GM21576 (cell line): Measurements from ENCODE around the gene STEAP1B.
"Not testable (repeated sequence)": the region's sequence is repeated elsewhere in the genome, so short reads cannot be mapped to it uniquely, and the experiment has no call there.

Experiments
- ATAC-seq: cut with Tn5 transposase; IDR thresholded peaks from one replicate; pipeline ENCODE4 v1.9.1; 2021; ENCODE audit warnings: mild to moderate bottlenecking, moderate library complexity; ENCODE audit not compliant: unreplicated experiment

STEAP1B gene

GRCh38 chr7:22499888-22500689 is at the start of gene STEAP1B:
Gene STEAP1B (minus strand): TSS chr7:22500188. CDS start chr7:22494855, 5,333 bp downstream.
- ATAC-seq = peak; percentile 93

GRCh38 chr7:22549051-22549450 is 49.1 kb upstream of the STEAP1B start:
- ATAC-seq = no peak

DNA sequence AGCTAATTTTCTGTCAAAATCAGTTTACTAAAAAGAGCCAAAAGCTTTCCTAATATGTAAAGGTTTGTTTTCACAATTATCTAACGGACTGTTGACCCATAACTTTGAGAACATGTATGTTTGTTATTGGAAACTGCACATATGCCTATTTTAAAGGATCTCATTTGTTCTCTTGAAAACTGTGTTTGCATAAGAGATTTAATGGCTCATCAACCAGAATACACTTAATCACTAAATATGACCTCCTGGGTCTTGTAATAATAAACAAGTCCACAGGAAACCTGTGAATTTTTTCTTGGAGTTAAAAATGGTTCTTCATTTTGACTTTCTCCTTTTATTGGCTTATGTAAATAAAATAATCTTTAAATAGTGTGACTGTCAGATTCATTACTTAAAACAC is 48.3 kb upstream of the STEAP1B start:
- ATAC-seq = no peak

DNA sequence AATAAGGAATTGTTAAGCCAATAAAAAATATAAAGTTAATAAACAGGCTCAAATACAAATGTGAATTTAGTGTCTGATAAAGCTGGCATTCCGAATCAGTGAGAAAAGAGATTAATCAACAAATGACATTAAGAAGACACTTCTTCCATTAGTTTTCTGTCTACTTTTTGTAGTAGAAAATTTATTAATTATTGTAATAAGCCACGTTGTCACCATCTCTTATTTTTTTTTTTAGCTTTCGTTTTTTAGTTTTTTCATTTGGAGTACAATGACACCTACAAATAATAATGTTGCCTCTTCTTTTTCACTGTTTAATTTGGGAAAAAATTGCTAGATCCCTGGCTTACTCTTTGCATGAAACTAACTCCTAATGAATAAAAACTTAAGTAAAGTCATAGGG is 46.8 kb upstream of the STEAP1B start:
- ATAC-seq = no peak

GRCh38 chr7:22545529-22545928 is 45.5 kb upstream of the STEAP1B start:
- no peak for ATAC-seq

DNA sequence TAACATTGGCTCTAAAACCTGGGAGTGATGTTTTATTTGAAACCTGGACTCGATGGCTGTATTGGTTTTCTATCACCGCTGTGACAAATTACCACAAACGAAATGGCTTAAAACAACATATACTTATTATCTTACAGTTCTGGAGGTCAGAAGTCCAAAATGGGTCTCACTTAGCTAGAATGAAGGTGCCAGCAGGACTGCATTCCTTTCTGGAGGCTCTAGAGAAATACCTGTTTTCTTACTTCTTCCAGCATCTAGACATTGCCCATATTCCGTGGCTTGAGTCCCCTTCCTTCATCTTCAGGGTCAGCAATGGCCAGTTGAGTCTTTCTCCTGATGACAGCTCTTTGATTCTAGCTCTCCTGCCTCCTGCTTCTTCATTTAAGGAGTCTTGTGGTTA is 44.3 kb upstream of the STEAP1B start:
- ATAC-seq = no peak

- no peak for ATAC-seq
Measured at GRCh38 chr7:22543169-22543568, 43.2 kb upstream of the STEAP1B start.

GRCh38 chr7:22542669-22543068 is 42.7 kb upstream of the STEAP1B start:
- no peak for ATAC-seq

GRCh38 chr7:22542254-22542653 is 42.3 kb upstream of the STEAP1B start:
- ATAC-seq = no peak

- ATAC-seq = no peak
Measured at GRCh38 chr7:22541789-22542188, 41.8 kb upstream of the STEAP1B start.

DNA sequence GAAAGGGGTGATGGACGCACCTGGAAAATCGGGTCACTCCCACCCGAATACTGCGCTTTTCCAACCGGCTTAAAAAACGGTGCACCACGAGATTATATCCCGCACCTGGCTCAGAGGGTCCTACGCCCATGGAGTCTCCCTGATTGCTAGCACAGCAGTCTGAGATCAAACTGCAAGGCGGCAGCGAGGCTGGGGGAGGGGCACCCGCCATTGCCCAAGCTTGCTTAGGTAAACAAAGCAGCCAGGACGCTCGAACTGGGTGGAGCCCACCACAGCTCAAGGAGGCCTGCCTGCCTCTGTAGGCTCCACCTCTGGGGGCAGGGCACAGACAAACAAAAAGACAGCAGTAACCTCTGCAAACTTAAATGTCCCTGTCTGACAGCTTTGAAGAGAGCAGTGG is 28.5 kb upstream of the STEAP1B start:
- not testable (repeated sequence) for ATAC-seq

GRCh38 chr7:22524353-22524947 is 24.5 kb upstream of the STEAP1B start:
- ATAC-seq = not testable (repeated sequence)

- not testable (repeated sequence) for ATAC-seq
Measured at GRCh38 chr7:22523478-22524352, 23.7 kb upstream of the STEAP1B start.

GRCh38 chr7:22519560-22519959 is 19.6 kb upstream of the STEAP1B start:
- not testable (repeated sequence) for ATAC-seq

GRCh38 chr7:22516950-22517349 is 17.0 kb upstream of the STEAP1B start:
- ATAC-seq = not testable (repeated sequence)

GRCh38 chr7:22514963-22515362 is 15.0 kb upstream of the STEAP1B start:
- not testable (repeated sequence) for ATAC-seq

- ATAC-seq = not testable (repeated sequence)
Measured at GRCh38 chr7:22507320-22507719, 7.3 kb upstream of the STEAP1B start.

DNA sequence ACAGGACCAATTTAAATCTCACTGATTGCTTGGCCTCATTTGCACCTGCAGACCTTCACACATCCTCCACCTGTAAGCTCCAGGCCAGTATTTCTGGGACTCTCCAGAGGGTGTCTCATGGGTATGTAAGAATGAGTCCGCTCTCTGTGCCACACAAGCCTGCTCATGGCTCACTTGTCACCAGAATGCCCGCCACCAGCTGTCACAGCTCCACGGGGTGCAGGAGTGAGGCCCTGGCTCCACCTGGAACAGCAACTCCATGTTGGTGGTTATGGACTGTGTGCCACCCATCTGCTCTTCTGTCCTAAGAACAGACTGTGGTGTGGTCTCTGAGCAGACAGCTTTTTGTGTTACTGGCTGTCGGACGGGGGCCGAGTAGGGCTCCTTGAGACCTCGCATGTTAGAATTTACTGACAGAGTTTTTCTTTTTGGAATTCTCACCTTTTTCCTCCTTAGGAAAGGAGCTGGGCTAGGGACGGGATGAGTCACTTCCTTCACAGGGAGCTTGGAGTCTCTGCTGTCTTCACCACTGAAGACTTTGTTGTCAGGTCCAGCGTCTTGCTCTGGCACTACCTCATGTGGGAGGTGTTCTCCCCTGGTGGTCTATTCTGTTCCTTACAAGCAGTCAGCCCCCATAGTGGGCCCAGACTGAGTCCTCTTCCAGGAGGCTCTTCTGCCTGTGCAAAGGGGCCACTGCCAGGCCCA is 6.5 kb upstream of the STEAP1B start:
- not testable (repeated sequence) for ATAC-seq

- ATAC-seq = not testable (repeated sequence)
Measured at GRCh38 chr7:22504519-22504918, 4.5 kb upstream of the STEAP1B start.

GRCh38 chr7:22502104-22502503 is 2.1 kb upstream of the STEAP1B start:
- ATAC-seq = not testable (repeated sequence)

DNA sequence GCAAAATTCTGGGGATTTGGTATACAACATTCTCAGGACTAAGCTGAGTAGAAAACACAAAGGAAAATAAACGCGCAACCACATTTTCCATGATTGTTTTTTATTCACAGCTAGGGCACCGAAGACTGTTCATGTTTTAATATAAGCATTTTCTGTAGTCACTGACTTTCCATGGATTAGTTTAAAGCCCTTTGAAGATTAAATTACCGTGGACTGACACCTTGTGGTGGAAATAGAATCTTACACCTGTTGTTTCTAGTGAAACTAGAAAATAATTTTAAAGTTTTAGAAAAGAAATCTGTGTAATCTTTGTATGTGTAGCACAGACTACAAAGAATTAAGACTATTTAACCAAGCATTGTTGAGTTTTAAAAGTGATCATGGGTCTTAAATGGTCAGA is 1.3 kb upstream of the STEAP1B start:
- ATAC-seq = not testable (repeated sequence)
